DMS153 treated with DMSO at 0.1 percent for 48 hours (cell line): Measurements from ENCODE around the gene ARHGEF25.
"Not testable (repeated sequence)": the region's sequence is repeated elsewhere in the genome, so short reads cannot be mapped to it uniquely, and the experiment has no call there.

ENCODE experiments used
- DNase-seq: peaks from one replicate; lab custom pipeline; 2025; ENCODE audit not compliant: unreplicated experiment; lab: John Stamatoyannopoulos, UW

Gene ARHGEF25

GRCh38 chr12:57611108-57611826 is at the start of gene ARHGEF25:
Gene ARHGEF25 (plus strand): TSS chr12:57611435. CDS start chr12:57611895, 460 bp downstream.
- DNase-seq = no peak

- DNase-seq = no peak
Observed at GRCh38 chr12:57563358-57563757, 47.9 kb upstream of the ARHGEF25 start.

- DNase-seq = no peak
Observed at GRCh38 chr12:57564178-57564740, 47.0 kb upstream of the ARHGEF25 start.

- no peak for DNase-seq
Observed at GRCh38 chr12:57568838-57569237, 42.4 kb upstream of the ARHGEF25 start.

GRCh38 chr12:57569858-57570257 is 41.4 kb upstream of the ARHGEF25 start:
- no peak for DNase-seq

- not testable (repeated sequence) for DNase-seq
Observed at GRCh38 chr12:57570438-57570837, 40.8 kb upstream of the ARHGEF25 start.

GRCh38 chr12:57571926-57572762 is 39.1 kb upstream of the ARHGEF25 start:
- DNase-seq = no peak

GRCh38 chr12:57574795-57575194 is 36.4 kb upstream of the ARHGEF25 start:
- no peak for DNase-seq

GRCh38 chr12:57575771-57576612 is 35.2 kb upstream of the ARHGEF25 start:
- DNase-seq = no peak

GRCh38 chr12:57576613-57577160 is 34.5 kb upstream of the ARHGEF25 start:
- no peak for DNase-seq

- DNase-seq = no peak
Observed at GRCh38 chr12:57577981-57578758, 33.1 kb upstream of the ARHGEF25 start.

- DNase-seq = no peak
Observed at GRCh38 chr12:57579011-57579410, 32.2 kb upstream of the ARHGEF25 start.

- DNase-seq = no peak
Observed at GRCh38 chr12:57579677-57580465, 31.4 kb upstream of the ARHGEF25 start.

- DNase-seq = no peak
Observed at GRCh38 chr12:57580466-57580795, 30.8 kb upstream of the ARHGEF25 start.

GRCh38 chr12:57581802-57582201 is 29.4 kb upstream of the ARHGEF25 start:
- no peak for DNase-seq

- no peak for DNase-seq
Observed at GRCh38 chr12:57582440-57582839, 28.8 kb upstream of the ARHGEF25 start.

GRCh38 chr12:57583008-57583831 is 28.0 kb upstream of the ARHGEF25 start:
- peak; percentile 50 for DNase-seq

GRCh38 chr12:57584050-57584449 is 27.2 kb upstream of the ARHGEF25 start:
- DNase-seq = no peak
